Thyroid gland (tissue), 4 donors: Measurements from ENCODE around the gene ARRDC2.
"Not testable (repeated sequence)": the region's sequence is repeated elsewhere in the genome, so short reads cannot be mapped to it uniquely, and the experiment has no call there.

ENCODE experiments used
- CTCF ChIP-seq, 6 experiments: fragments of 200-600 bp in 3 of 6; fragments of 450-650 bp in 3 of 6; sonication (generic) in 3 of 6; IDR thresholded peaks; one replicate each; pipeline ENCODE4 v1.5.1; 2016 to 2019; ENCODE audit warnings: antibody characterized with exemption in 6 of 6, mild to moderate bottlenecking in 2 of 6, inconsistent platforms in 1 of 6, moderate library complexity in 1 of 6
- POLR2A ChIP-seq, 2 donors: fragments of 450-650 bp; IDR thresholded peaks; one replicate each; pipeline ENCODE4 v1.6.1; 2017; ENCODE audit warnings: antibody characterized with exemption in 2 of 2, mild to moderate bottlenecking in 2 of 2, moderate library complexity in 1 of 2

- not testable (repeated sequence) for TF ChIP-seq CTCF, POLR2A (IDR thresholded peaks at IDR 0.05)
These were observed 23.4 kb downstream of the ARRDC2 start for GRCh38 chr19:18031401-18031800.
